ENCODE results near the gene ZNF217.
"Not testable (repeated sequence)": the region's sequence is repeated elsewhere in the genome, so short reads cannot be mapped to it uniquely, and the experiment has no call there.

The ZNF217 gene

GRCh38 chr20:53597030-53597482 lies 3.4 kb upstream of the ZNF217 start:
- no peak for DNase-seq

- DNase-seq = not testable (repeated sequence)
These were observed 2.8 kb upstream of the ZNF217 start for GRCh38 chr20:53596189-53597001.

- DNase-seq = not testable (repeated sequence)
These were observed 2.1 kb upstream of the ZNF217 start for GRCh38 chr20:53595742-53596141.

GRCh38 chr20:53595018-53595378 lies 1.4 kb upstream of the ZNF217 start:
- no peak for DNase-seq

GRCh38 chr20:53594068-53595017 lies 704 bp upstream of the ZNF217 start:
- peak; percentile 96 for DNase-seq

- peak; percentile 60 for DNase-seq
These were observed 610 bp downstream of the ZNF217 start for GRCh38 chr20:53592992-53593465.

- DNase-seq = peak; percentile 55
These were observed 1.1 kb downstream of the ZNF217 start for GRCh38 chr20:53592454-53592991.

GRCh38 chr20:53591941-53592441 lies 1.6 kb downstream of the ZNF217 start:
- DNase-seq = not testable (repeated sequence)

GRCh38 chr20:53591206-53591741 lies 2.4 kb downstream of the ZNF217 start:
- not testable (repeated sequence) for DNase-seq

GRCh38 chr20:53590608-53591007 lies 3.0 kb downstream of the ZNF217 start:
- not testable (repeated sequence) for DNase-seq

GRCh38 chr20:53590122-53590521 lies 3.5 kb downstream of the ZNF217 start:
- not testable (repeated sequence) for DNase-seq

GRCh38 chr20:53589321-53590065 lies 4.1 kb downstream of the ZNF217 start:
- DNase-seq = not testable (repeated sequence)

- not testable (repeated sequence) for DNase-seq
These were observed 6.4 kb downstream of the ZNF217 start for GRCh38 chr20:53587157-53587703.

GRCh38 chr20:53586640-53587039 lies 7.0 kb downstream of the ZNF217 start:
- DNase-seq = no peak

GRCh38 chr20:53585910-53586309 lies 7.7 kb downstream of the ZNF217 start:
- not testable (repeated sequence) for DNase-seq

- DNase-seq = not testable (repeated sequence)
These were observed 8.6 kb downstream of the ZNF217 start for GRCh38 chr20:53585004-53585569.

GRCh38 chr20:53584550-53584913 lies 9.1 kb downstream of the ZNF217 start:
- DNase-seq = not testable (repeated sequence)

GRCh38 chr20:53583660-53584549 lies 9.7 kb downstream of the ZNF217 start:
- not testable (repeated sequence) for DNase-seq

- DNase-seq = no peak
These were observed 10.9 kb downstream of the ZNF217 start for GRCh38 chr20:53582574-53583351.
